ENCODE results near the gene ABCA10.

DNA sequence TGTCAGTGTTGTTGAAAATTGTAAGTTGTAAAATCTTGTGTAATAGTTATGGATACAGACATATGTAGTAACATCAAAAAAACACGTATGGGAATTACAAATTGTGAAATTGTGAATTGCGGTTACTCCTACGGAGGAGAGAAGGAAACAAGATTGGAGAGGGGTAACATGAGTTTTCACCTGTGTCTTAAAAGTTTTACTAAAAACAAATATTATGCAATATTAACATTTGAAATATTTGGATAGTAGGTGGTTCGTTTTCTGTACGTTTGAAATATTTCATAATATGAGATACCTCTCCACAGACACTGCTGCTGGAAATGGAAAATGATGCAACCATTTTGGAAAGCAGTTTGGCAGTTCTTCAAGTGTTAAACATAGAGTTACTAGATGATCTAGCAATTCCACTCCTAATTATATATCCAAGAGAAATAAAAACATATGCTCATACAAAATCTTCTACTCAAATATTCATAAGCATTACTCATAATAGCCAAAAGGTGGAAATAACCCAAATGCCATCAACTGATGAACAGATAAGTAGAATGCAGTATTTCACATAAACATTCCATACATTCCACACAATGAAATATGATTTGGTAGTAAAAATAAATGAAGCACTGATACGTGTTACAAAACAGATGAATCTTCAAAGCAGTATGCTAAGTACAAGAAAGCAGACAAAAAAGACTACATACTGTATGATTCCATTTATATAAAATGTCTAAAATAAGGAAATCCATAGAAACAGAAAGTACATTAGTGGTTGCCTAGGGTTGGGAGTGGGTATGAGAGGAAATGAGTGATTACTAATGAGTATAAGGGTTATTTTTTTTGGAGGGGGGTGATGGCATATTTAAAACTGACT is 40.7 kb upstream of the ABCA10 start:
- TF ChIP-seq ESRRA (IDR thresholded peaks at IDR 0.05; ENCODE audit: borderline replicate concordance, low read length) (no peak), CHD2 (IDR thresholded peaks at IDR 0.05; ENCODE audit: low read length, partially characterized antibody) (no peak), CHD4 (IDR thresholded peaks at IDR 0.05; ENCODE audit: borderline replicate concordance) (no peak), CEBPB (IDR thresholded peaks at IDR 0.05) (peak; percentile 81 to 95)
